ENCODE data around the gene UTF1.
"Not testable (repeated sequence)": the region's sequence is repeated elsewhere in the genome, so short reads cannot be mapped to it uniquely, and the experiment has no call there.

Gene UTF1

DNA sequence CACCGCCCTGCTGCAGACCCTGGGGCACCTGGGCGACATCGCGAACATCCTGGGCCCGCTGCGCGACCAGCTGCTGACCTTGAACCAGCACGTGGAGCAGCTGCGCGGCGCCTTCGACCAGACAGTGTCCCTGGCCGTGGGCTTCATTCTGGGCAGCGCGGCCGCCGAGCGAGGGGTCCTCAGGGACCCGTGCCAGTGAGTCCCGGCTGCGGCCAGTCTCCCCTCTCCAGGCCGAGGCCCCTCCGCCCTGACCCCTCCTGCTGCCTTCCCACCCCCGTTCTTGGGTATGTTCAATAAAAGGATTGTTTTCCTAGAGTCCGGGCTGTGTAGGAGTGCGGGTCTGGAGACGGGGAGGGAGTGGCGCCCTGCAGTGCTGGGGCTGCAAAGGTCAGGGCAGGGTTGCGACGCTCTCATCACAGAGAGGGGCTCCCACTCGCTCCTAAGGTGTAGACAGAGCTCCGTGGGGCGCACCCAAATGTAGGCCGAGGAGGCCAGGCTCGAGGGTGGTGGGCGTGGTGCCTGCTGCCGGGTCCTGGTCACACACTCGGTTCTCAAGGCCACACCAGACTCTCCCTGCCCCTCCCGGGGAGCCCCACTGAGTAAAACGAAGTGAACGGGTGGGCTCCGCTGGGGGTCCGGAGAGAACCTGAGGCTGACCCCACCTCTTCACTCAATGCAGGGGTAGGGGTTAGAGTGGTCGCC lies 1.4 kb downstream of the UTF1 start:
- DNase-seq (ENCODE audit: low read depth): no peak

DNA sequence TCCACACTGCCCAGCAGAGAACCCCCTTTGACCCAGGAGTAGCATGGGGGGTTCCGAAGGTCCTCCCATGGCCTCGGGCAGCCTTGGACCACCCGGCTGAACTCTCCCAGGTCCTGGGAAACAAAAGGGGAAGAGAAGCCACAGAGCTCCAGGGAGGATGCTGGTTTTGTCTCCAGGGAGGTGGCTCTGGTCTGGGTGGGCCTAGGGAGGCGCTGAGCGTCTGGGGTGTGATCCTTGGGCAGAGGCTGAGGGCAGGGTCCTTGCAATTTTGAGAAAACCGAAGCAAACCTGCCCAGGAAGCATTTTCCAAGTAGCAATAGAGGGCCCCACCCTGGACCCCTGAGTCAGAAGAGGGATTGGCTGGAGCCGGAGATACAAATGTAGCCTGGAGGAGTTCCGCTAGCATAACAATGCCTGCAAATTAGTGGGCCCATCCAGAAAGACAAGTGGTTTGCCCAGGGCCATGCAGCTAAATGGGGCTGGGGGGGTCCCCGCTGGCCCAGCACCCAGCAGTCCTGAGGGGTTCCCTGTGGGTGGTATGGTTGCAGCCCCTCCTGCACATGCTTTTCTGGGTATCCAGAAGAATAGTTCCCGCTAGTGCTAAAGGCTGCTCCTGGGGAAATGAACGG lies 2.0 kb downstream of the UTF1 start:
- TF ChIP-seq, protein P1, sequence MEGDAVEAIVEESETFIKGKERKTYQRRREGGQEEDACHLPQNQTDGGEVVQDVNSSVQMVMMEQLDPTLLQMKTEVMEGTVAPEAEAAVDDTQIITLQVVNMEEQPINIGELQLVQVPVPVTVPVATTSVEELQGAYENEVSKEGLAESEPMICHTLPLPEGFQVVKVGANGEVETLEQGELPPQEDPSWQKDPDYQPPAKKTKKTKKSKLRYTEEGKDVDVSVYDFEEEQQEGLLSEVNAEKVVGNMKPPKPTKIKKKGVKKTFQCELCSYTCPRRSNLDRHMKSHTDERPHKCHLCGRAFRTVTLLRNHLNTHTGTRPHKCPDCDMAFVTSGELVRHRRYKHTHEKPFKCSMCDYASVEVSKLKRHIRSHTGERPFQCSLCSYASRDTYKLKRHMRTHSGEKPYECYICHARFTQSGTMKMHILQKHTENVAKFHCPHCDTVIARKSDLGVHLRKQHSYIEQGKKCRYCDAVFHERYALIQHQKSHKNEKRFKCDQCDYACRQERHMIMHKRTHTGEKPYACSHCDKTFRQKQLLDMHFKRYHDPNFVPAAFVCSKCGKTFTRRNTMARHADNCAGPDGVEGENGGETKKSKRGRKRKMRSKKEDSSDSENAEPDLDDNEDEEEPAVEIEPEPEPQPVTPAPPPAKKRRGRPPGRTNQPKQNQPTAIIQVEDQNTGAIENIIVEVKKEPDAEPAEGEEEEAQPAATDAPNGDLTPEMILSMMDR (IDR thresholded peaks at IDR 0.05; ENCODE audit: low read depth, low read length, missing control alignments): no peak
- H3K4me3 ChIP-seq (ENCODE audit: low read depth, low read length): no peak overlapping the region
- in situ Hi-C loops (cut with HindIII; ENCODE audit: low sequenced_read_pairs): no loop called here
- no peak for DNase-seq (ENCODE audit: low read depth)

More for the DNA sequence above, 1.4 kb downstream of the UTF1 start:
- TF ChIP-seq, protein P1 (IDR thresholded peaks at IDR 0.05; ENCODE audit: low read depth, low read length, missing control alignments): no peak
- in situ Hi-C loops (cut with HindIII; ENCODE audit: low sequenced_read_pairs): no loop called here
- H3K4me3 ChIP-seq (ENCODE audit: low read depth, low read length): no peak overlapping the region

DNA sequence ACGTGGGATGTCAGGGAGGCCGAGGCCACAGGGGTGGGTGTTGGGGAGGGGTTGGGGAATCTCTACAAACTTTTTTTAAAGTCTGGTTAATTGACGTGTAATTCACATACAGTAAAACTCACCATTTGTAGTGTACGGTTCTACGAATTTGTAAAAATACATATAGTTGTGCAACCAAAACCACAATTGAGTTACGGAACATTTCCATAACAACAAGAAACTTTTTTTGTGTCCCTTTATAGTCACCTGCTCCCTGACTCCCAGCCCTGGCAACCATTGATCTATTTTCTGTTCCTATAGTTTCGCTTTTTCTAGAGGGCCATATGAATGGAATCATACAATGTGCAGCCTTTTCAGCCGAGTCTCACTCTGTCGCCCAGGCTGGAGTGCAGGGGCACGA lies 4.8 kb downstream of the UTF1 start:
- in situ Hi-C loops (cut with HindIII; ENCODE audit: low sequenced_read_pairs); DNase-seq (ENCODE audit: low read depth); H3K4me3 ChIP-seq (ENCODE audit: low read depth, low read length): not testable (repeated sequence)

DNA sequence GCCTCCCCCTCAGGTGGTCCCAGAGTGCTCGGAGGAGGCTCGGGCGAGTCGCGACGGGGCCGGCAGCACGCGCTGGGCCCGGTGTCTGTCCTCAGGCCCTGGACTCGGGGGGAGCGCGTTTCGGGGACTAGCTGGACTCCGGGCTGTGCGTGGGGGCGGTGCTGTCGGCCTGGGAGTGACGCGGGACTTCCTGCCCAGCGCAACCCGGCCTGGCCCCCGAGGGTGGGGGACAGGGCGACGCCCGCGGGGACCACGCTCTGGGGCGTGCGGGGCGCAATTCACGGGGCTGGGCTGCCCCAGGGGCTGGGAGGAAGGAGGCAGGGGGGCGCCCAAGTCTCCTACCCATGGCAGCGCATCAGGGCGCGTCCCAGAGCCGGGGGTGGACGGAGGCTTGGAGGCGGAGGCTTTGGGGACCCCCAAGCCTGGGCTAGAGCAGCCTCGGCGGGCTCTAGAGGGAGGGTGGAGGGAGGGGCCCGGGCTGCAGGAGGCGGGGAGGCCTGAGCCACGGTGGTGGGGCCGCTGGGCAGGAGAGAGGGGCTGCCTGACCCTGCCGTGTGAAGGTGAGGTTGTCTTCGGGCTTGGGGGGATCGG lies 5.3 kb downstream of the UTF1 start:
- DNase-seq (ENCODE audit: low read depth): no peak
- H3K4me3 ChIP-seq (ENCODE audit: low read depth, low read length): no peak overlapping the region
- TF ChIP-seq, protein P1 (IDR thresholded peaks at IDR 0.05; ENCODE audit: low read depth, low read length, missing control alignments): no peak
- in situ Hi-C loops (cut with HindIII; ENCODE audit: low sequenced_read_pairs): no loop called here

DNA sequence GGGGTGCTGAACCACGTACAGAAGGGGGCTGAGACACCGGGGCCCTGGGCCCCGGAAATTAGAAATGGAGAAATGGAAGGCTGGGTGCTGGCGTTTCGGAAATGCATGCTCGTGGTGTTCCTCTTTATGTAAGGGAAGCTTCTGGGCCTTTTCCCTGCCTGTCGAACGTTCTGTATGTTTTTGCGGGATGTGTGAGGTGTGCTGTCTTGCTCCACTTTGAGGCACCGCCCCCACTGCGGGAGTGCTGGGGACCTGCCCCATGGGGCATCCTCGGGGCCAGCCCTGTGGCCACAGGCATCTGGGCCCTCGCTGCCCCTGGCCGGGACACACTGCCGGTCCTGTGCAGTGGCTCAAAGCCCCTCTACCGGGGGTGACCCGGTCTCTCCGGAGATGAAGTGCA lies 5.9 kb downstream of the UTF1 start:
- H3K4me3 ChIP-seq (ENCODE audit: low read depth, low read length): no peak overlapping the region
- no peak for DNase-seq (ENCODE audit: low read depth)
- TF ChIP-seq, protein P1 (IDR thresholded peaks at IDR 0.05; ENCODE audit: low read depth, low read length, missing control alignments): no peak
- in situ Hi-C loops (cut with HindIII; ENCODE audit: low sequenced_read_pairs): no loop called here

DNA sequence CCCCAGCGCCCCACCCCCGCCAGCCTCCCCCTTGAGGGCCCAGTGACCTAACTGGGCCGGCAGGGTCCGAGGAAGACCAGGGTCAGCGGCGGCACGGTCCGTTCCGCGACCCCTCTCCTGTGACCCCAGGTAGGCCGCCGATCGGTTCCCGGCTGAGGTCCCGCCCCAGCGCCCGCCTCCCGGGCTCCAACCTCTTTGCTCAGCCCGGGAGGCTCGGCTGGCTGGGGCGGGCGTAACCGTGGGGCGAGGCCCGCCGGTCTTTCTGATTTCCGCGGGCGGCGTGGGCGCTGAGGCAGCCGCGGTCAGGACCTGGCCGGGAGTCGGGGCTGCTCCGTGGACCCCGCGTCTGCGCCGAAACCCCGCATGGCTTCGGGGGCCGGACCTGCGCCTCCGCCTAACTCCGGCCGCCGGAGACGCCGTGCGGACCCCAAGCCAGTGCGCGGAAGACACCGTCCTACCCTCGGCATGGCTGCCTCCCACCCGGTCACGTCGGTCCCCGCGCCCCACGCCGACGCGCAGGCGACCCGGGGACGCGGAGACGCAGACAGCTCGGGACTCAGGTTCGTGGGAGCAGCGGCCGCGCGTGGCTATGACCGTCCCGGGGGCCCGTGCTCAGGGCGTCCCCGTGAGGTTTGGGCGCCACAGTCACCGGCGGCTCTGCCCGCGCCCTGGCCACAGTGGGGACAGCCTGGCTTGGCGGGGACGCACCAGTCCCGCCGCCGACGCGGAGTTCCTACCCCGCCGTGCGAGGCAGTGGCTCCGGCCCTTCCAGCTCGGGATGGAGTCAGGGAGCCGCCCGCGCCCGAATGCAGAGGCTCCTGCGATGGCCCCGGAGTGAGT lies 6.6 kb downstream of the UTF1 start:
- in situ Hi-C loops (cut with HindIII; ENCODE audit: low sequenced_read_pairs): no loop called here
- no peak overlapping the region for H3K4me3 ChIP-seq (ENCODE audit: low read depth, low read length)
- no peak for DNase-seq (ENCODE audit: low read depth)
- TF ChIP-seq, protein P1 (IDR thresholded peaks at IDR 0.05; ENCODE audit: low read depth, low read length, missing control alignments): no peak

All from astrocyte of the cerebellum (primary cell).